GM21447 (cell line): Measurements from ENCODE around the gene JOSD2.

Experiments used
- ATAC-seq: cut with Tn5 transposase; IDR thresholded peaks from one replicate; pipeline ENCODE4 v1.9.1; 2021; ENCODE audit not compliant: unreplicated experiment

The JOSD2 gene

DNA sequence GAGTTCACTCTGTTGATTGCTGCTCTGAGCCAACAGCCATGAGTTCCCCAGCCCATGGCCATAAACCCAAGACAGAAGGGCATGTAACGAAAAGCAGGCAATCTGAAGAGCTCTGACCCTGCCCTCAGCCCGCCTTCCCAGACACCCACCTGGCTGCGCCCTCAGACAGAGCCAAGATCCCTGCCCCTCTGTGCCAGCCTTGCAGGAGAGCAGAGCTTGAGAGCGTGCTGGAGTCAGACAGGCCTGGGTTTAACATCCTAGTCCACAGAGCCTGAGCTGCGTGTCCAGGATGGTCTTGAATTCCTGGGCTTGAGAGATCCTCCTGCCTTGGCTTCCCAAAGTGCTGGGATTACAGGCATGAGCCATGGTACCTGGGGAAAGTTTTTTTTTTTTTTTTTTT, 53.7 kb downstream of the JOSD2 start:
- no peak for ATAC-seq
